Measurements from ENCODE around the gene FAM78A.
"Not testable (repeated sequence)": the region's sequence is repeated elsewhere in the genome, so short reads cannot be mapped to it uniquely, and the experiment has no call there.

Gene FAM78A

DNA sequence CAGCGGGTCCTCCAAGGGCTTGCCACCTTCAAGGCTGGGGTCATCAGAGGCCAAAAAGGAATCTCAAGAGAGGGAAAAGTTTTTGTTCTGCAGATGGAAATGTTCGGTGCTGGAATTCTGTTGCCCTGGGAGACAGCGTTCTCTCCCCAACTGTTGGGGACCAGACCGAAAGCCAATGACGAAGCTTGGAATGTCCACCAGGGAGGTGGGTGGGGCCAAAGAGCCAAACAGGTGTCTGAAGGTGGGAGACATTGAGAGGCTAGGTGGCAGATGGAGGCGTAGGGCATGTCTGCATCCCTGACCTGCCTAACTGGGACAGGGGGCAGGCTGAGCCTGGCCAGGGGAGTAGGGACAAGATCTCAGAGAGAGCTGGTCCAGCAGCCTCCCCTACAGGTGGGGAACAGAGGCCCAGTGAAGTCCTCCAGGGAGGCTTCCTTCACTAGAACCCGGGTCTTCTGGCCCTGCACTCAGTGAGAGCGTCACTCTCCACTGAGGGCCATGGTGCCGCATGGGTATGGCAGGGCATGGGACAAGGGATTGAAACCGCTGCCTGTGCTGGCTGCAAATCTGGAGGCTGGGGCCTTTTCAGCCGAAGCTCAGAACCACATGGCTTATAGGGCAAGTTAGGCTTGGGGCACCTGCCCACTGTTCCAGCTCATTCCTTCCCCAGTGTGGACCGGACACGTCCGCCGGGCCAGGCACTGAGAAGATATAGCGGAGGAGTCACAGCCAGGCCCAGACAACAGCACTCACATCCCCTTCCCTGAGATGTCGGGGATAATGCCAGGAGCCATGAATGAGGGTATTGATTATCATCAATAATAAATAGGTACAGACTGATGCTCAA, 5.0 kb upstream of the FAM78A start:
- DNase-seq (ENCODE audit: low read depth) = no peak

DNA sequence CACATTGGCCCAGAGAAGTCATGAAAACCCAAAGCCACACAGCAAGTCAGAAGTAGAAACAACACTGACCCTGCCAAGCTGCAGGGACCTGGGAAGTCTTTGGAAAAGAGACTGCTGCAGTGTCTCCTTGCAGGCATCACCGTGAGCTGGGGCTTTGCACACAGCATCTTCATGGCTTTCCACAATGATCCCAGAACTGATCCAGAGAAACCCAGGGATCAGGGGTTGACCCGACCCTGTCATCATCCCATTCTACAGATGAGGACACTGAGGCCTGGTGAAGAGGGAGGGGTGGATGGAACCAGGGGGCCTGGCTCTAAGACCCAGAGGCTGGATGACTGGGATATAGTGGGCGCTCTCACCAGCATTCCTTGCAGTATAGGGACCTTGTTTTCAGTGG, 4.3 kb upstream of the FAM78A start:
- DNase-seq (ENCODE audit: low read depth) = no peak

GRCh38 chr9:131279863-131280570, 3.7 kb upstream of the FAM78A start:
- DNase-seq (ENCODE audit: low read depth) = no peak

DNA sequence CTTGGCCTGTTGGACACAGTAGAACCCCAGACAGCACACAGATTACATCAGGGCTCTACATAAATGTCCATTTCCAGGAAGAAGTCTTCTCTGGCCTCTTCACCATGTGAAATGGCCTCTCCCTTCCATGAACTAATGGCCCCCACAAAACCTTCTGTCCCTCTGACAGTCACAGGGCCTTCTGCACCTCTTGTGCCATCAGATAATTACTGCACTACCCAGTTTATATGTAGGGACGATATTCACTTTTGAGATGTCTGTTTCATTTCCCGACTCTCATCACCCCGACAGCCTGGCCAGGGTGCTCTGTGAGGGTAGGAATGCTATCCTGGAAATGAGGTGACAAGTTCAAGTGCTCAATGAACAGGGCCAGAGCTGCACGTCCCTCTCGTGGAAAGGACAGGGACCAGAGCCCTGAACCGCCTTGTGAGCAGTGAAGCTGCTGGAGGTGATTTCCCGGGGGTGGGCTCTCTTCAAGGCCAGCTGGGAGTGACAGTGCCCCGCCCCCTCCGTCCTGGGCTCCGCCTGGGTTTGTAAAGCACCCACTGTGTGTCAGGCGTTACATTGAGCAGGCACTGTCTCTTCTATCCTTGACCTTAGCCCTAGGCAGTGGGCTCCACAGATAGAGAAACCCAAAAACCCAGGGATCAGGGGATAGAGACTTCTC, 3.0 kb upstream of the FAM78A start:
- no peak for DNase-seq (ENCODE audit: low read depth)

GRCh38 chr9:131278702-131279111, 2.4 kb upstream of the FAM78A start:
- no peak for DNase-seq (ENCODE audit: low read depth)

GRCh38 chr9:131277910-131278701, 1.8 kb upstream of the FAM78A start:
- DNase-seq (ENCODE audit: low read depth) = peak; percentile 87

DNA sequence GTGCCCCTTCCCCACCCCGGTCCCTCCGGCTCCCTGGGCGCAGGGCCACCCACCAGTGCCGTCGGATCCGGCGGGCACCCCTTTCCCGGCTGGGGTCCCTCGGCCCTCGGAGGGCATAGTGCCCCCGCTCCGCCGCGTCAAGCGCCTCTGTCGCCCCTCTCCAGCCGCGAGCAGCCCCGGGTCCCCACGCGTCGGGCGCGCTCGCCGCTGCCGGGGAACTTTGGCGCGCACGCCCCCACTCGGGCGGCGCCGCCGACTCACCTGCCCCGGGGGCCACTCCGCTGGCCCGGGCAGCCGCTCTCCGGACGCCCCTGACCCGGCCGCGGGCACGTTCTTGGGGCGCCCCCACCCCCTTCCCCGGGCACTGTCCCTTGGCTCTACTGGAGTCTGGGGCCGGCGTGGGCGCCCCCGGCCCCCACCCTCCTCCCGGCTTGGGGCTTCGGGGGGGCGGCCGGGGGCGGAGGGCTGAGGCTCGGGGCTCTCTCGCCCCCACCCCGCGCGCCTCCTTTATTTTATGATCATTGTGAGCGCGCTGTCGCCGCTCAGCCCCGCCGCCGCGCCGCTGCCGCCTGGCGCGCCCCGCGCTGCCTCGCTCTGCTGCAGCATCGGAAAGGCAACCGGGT, 1.1 kb upstream of the FAM78A start:
- no peak for DNase-seq (ENCODE audit: low read depth)

DNA sequence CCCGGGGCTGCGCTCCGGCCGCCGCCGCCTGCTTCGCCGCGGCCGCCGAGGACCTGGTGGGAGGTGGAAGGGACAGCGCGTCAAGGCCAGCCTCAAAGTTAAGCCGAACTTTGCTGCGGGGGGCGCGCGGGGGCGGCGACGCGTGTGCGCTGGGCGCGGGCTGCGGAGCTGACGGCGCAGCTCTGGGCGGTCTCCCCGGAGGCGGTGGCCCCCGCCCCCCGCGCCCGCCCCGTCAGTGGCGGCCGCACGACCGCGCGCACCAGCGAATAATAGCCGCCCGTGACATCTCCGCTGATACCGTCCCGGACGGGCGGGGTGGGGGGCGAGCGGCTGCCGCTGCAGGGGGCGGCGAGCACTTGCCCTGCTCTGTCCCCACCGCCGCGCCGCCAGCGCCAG, 579 bp upstream of the FAM78A start:
- DNase-seq (ENCODE audit: low read depth) = no peak

DNA sequence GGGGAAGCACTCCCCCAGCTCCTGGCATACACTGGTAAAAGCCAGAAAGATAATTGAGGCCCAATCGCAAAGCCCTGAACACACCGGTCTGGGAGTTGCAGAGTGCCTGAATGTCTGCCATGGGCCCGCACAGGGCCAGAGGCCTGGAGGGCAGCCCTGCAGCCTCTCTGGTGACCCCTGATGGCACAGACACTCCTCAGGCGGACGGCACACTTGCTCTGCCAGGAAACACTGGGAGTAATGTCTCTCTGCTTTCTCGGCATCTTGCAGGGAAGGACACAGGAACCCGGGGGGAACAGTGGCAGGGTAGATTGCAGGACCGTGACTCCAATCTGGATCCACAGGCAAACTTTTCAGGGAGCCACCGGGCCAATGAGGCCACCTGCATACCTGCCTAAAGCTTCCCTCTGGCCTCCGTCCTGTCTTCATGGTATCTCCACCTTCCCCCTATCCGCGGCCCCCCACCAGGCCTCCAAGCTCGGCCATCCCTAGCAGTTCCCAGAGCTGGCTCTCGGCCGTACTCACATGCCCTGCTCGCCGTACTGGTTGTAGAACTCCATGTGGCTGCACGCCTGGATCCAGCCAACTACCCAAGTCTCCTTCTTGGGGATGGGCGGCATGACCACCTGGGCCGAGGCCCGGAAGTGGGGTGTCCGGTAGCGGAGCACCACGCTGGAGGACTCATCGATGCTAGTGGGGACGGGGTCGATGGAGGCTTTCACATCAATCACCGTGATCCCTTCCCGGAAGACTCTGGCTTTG, 797 bp downstream of the FAM78A start:
- DNase-seq (ENCODE audit: low read depth) = no peak

- no peak for DNase-seq (ENCODE audit: low read depth)
These were observed 1.5 kb downstream of the FAM78A start for GRCh38 chr9:131274674-131275331.

- peak; percentile 32 for DNase-seq (ENCODE audit: low read depth)
These were observed 2.2 kb downstream of the FAM78A start for GRCh38 chr9:131273856-131274673.

DNA sequence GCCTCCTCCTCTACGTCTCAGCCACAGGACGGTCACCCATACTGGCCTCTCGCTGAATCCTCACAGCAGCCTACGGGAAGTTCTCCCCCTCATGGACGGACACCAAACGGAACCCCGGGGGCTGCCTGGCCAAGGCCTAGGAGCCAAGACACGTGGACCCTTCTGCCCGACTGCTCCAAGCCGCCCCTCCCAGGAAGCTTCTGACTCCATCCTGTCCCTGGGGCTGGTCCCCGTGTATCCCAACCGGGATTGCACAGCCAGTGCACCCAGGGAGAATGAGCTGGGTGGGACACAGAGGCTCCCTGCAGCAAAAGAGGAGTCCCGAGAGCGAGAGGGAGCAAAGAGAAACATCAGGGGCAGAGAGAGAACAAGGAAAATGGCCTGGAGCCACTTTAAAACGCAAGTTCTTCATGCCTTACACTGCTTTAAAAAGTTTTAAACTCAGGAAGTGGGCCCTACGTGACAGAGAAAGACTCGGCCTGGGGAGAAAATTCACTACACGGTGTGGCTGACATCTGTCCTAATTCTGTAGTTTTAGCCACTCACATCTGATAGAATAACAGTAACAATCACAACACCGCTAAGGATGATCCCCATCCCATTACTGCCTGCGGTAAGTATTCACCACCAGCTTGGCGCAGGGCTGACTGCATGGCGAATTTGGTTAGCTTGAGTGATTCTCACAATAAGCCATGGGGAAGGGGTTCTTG, 3.0 kb downstream of the FAM78A start:
- no peak for DNase-seq (ENCODE audit: low read depth)

DNA sequence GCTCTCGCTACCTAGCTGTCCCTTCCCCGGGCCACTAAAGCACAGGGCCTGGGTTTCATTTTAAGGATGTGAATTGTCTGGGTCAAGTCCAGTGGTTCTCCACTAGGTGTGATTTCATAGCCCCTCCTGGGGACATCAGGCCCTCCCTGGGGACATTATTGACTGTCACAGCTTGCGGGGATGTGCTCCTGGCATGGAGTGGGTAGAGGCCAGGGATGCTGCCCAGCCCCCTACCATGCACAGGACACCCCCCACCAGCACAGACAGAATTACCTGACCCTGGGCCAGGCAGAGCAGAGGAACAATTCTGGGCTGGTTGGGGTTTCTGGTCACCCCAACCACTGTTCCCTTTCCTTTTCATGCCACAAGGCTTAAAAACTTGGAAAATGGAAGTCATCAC, 4.1 kb downstream of the FAM78A start:
- no peak for DNase-seq (ENCODE audit: low read depth)

DNA sequence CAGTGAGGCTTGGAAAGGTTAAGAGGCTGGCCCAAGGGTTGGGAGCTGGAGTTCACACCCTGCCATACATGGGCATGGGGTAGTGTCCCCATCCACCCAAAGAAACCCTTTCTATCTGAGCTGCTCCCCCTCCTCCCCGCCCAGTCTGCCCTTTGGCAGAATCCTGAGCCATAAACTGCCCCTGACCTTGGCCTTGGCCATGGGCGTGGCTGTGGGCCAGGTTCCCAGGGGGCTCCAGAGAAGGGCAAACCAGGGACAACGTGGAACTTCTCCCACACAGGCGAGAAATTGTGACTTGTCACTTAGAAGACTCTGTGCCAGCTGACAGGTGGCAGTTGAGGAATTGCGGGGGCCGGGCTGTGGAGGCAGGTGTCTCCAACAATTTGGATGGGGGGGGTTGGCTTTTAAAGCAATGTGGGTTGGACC, 4.8 kb downstream of the FAM78A start:
- no peak for DNase-seq (ENCODE audit: low read depth)

GRCh38 chr9:131271016-131271273, 5.4 kb downstream of the FAM78A start:
- not testable (repeated sequence) for DNase-seq (ENCODE audit: low read depth)

GRCh38 chr9:131270171-131271015, 5.9 kb downstream of the FAM78A start:
- no peak for DNase-seq (ENCODE audit: low read depth)

DNA sequence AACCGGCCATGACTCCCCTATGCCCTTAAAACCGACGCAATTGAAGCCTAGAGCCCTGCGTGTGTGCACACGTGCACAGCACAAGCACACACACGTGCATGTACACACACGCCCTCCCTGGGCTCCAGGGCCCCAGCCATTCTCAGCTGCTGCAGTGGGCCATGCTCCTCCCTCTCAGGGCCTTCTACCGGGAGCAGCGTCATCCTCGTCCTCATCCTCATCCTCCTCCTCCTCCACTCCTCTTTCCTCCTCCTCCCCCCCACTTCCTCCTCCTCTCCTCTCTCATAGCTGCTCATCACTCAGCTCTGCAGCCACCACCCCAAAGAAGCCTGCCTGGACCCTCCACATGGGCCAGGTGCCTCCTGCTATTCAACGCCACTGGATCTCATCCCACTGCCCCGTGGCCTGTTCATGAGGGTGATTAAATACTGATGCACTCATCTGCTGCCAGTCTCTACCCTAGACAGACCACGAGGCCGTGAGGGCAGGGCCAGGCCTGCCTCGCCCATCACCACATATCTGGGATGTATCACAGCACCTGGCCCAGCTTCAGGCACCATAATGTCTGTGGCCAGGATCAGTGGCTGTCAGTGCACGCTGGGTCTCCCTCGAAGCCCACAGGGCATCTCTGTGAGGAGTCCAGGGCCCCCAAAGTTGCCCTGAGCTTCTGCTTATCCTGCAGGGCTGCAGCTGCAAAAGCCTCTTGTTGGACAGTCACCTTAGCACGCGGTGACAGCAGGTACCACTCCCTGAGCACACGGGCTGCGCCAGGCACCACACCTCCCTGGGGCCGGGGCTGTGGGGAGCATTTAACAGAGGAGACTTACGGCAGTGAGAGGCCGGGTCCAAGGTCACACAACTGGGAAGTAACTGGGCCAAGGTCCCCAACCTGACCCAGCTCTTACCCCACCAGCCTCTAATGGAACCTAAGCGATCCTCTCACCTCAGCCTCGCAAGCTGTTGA, 9.8 kb downstream of the FAM78A start:
- DNase-seq (ENCODE audit: low read depth) = no peak
